GM12801 (cell line): Measurements from ENCODE around the gene GAS2L2.

ENCODE experiments used
- TF ChIP-seq, protein P1 (sequence below): IDR thresholded peaks from one replicate; pipeline ENCODE4 v1.5.1; 2011; ENCODE audit warnings: control low read depth; ENCODE audit not compliant: insufficient read length; ENCODE audit errors: extremely low read depth

GAS2L2 gene

DNA sequence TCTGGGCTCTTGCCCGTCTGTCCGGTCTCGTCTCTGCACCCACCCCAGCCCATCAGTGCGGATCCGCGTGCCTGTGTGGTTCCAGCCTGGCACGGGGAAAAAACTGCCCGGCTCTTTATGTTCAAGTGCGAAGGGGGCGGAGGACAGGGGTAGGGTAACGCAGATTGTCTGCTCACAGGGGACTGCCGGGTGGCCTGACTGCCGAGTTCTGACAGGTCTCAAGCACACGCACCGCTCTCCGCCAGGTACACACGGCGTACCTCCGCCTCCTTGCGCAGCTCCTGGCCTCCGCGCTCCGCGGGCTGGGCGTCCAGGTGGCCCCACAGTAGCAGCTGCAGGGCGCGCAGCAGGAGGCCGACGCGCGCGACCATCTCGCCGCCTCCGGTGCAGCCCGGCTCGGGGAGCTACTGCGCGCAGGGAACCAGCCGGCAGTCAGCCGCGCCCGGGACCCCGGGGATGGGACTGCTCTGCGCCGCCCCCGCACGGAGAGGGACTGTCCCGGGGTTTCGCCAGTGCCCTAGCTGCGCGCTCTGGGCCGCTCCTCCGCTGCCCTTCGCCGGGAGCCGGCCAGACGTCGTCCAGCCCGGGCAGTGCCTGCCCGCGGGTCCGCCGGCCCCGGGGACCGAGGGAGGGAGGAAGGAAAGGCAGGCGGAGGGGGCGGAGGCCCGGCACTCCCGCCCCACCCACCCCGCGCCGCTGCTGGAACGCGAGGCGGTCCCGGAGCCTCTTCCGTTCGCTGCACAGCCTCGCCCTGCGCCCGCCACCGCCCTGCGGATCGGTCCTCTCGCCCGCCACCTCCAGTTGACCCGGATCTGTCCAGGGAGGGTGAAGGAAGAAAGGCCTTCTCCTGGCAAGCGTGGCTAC is 42.2 kb upstream of the GAS2L2 start, which contains the start of gene MMP28:
TSS of gene MMP28 (minus strand) at position 635 of the 864 bp plus-strand sequence. CDS start at position 371, 264 bp downstream.
- TF ChIP-seq, protein P1, sequence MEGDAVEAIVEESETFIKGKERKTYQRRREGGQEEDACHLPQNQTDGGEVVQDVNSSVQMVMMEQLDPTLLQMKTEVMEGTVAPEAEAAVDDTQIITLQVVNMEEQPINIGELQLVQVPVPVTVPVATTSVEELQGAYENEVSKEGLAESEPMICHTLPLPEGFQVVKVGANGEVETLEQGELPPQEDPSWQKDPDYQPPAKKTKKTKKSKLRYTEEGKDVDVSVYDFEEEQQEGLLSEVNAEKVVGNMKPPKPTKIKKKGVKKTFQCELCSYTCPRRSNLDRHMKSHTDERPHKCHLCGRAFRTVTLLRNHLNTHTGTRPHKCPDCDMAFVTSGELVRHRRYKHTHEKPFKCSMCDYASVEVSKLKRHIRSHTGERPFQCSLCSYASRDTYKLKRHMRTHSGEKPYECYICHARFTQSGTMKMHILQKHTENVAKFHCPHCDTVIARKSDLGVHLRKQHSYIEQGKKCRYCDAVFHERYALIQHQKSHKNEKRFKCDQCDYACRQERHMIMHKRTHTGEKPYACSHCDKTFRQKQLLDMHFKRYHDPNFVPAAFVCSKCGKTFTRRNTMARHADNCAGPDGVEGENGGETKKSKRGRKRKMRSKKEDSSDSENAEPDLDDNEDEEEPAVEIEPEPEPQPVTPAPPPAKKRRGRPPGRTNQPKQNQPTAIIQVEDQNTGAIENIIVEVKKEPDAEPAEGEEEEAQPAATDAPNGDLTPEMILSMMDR = no peak

DNA sequence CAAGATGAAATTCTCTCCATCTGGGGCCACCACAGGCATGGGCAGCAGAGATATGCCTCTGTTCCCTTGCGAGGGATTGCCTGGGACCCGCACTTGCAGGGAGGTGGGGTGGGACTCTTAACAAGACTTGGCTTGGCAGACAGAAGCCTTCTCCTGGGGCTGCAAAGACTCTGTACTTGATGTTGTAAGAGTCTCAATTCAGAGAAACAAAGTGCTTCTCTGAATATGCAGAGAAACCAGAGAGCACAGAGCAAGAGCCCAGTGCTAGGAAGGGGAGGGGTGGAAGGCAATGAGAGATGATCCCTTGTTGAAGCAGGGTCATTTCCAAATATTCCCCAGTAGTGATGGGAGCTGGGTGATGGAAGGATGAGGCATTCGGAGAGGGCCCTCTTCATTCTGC is 40.2 kb upstream of the GAS2L2 start:
- TF ChIP-seq, protein P1 = no peak

DNA sequence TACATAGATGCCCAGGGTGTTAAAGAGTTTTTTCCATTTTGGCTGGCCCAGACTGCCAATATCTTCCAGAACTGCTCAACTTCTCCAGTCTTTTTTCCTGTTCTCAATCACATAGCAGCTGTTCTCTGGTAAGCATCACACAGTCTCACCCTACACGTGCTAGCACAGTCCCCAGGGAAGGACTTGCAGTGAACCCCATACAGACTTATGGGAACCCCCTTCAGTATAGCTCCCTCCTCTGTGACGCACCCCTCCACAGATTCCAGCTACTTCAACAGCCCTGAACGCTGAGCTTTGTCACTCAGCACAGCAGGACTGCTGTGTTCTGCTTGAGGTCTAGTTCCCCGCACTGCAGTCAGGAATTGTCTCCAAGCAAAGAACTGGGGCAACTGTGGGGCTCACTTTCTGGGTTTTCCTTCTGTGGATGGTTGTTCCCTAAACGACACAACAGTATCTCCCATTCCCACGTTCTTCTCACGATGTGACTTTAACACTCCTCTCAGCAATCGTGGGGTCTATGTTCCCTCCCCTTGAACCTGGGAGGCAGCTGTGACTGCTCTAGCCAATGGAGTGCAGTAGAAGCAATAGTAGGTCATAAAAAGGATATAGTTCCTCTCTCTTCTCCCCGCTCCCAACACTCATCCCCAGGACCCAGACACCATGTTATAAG is 38.8 kb upstream of the GAS2L2 start:
- TF ChIP-seq, protein P1 = no peak

DNA sequence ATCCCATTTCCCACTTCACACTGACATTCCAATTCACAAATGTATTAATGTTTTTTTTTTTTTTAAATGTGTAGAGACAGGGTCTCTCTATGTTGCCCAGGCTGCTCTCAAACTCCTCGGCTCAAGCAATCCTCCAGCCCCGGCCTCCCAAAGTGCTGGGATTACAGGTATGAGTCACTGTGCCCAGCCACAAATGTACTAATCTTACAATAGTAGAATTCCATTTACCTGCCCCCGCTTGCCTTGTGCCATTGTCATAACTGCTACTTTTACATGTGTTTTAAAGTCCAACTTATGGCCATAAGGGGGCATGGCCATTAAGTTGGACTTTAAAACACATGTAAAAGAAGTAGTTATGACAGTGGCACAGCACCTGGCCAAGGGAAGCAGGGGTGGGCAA is 37.8 kb upstream of the GAS2L2 start:
- TF ChIP-seq, protein P1 = no peak

DNA sequence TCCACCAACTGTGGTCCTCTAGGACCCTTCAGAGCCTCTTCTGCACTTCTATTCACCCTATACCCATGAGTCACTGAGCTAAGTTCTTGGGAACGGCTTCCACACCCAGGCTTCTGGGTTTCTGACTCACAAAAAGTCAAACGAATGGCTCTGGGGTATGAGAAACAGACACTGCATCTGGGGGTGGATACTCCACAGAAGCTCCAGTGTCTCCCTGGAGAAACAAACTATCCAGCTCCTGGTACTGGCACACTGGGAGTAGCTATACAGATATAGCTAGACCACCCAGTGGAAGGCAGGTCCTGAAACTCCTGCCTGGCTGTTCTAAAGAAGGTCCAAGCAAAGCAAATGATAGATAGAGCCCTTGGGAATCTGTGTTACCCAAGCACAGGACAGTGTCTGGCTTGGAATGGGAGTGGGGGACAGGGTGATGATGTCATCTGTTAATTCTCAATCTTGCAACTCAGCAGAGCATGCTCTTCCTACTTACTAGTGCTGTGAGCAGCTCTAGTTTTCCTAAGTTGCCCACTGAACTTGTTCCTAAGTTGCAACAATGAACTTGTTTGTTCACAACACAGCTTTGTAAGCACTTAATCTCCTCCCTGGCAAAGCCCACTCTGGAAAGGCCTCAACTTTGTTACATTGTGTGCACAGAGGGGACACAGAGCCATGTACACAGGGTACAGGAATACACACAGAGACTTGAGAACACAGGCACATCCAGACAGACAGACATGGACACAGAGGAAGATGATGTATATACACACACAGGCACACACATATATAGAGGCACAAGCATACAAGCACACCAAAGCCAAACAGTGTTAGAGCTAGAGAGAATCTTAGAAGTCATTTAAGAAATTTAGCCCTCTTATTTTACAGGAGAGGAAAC is 35.7 kb upstream of the GAS2L2 start:
- TF ChIP-seq, protein P1 = no peak

DNA sequence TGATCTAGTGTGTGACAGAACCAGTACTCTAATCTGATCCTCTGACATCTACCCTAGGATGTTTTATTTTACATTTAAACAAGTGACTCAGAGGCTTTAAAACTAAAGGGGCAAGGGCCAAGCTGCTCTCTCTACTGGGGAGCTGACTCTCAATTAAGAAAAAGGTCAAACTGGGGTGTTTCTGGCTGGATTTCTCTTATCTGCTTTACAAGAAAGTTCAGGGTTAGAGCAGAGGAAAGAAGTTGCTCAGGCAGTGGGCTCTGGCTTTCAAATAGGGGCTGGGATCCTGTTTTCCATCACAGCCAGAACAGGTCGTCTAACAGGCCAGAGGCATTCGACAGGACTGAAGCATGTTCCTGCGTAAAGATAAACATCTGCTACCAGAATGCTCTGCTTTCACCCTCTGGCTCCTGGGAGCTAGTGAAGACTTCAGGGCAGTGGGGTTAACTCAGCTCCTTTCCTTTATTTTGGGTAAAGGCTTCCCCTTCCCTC is 33.9 kb upstream of the GAS2L2 start:
- TF ChIP-seq, protein P1 = no peak
